ENCODE data around the gene R3HDML. TPM values are rescaled to one million over a fixed set of nuclear protein-coding genes. Genes with fewer than 3 reads are reported as not detected.

The R3HDML gene
- total RNA-seq: not detected
- polyA plus RNA-seq: not detected
- long read RNA-seq, donor 1, partial matches to known transcripts: 0 of 3 reads
- long read RNA-seq, donor 1, other reads (novel, unspliced or antisense): 3 of 3 reads
- long read RNA-seq, donor 2: 0 reads
- long read RNA-seq, donor 3: 0 reads

GRCh38 chr20:44336725-44337380 lies at the start of gene R3HDML:
TSS of gene R3HDML (plus strand) at chr20:44337043. CDS start at chr20:44337158, 115 bp downstream.
- intact Hi-C loops (cut with DNase I): no loop called here
- DNase-seq: no peak
- Histone ChIP-seq H3K4me3 (no peak within 1 kb of the TSS), H3K27ac (no peak within 1 kb of the TSS), H3K4me1 (ENCODE audit: insufficient read depth) (no peaks in the 10 kb centered on the region), H3K9me3 (no peaks in the 10 kb centered on the region), H3K27me3 (no peaks in the 10 kb centered on the region), H3K36me3 (no peaks in the 10 kb centered on the region)
- TF ChIP-seq POLR2A (IDR thresholded peaks at IDR 0.05) (no peak), CTCF (IDR thresholded peaks at IDR 0.05) (no peak), EP300 (IDR thresholded peaks at IDR 0.05) (no peak)
- 86 to 90% (median 87%) methylated on average over 15 to 16 of the region's 16 CpGs for WGBS, 3 donors

GRCh38 chr20:44287272-44288097 lies 49.4 kb upstream of the R3HDML start:
- intact Hi-C loops (cut with DNase I): no loop called here
- H3K27me3 ChIP-seq: no peaks in the 10 kb centered on the region
- H3K4me3 ChIP-seq: no peak overlapping the region
- H3K4me1 ChIP-seq (ENCODE audit: insufficient read depth): no peaks in the 10 kb centered on the region
- TF ChIP-seq POLR2A (IDR thresholded peaks at IDR 0.05) (no peak), EP300 (IDR thresholded peaks at IDR 0.05) (no peak), CTCF (IDR thresholded peaks at IDR 0.05) (no peak)
- WGBS, 3 donors: 52 to 59% (median 53%) methylated on average over 5 of the region's 5 CpGs
- H3K9me3 ChIP-seq: no peaks in the 10 kb centered on the region
- H3K27ac ChIP-seq: no peak overlapping the region
- no peak for DNase-seq
- H3K36me3 ChIP-seq: no peaks in the 10 kb centered on the region

GRCh38 chr20:44288252-44288651 lies 48.6 kb upstream of the R3HDML start:
- intact Hi-C loops (cut with DNase I): no loop called here
- no peak for TF ChIP-seq POLR2A (IDR thresholded peaks at IDR 0.05)
- no peak for TF ChIP-seq CTCF (IDR thresholded peaks at IDR 0.05)
- TF ChIP-seq EP300 (IDR thresholded peaks at IDR 0.05): no peak
- no peaks in the 10 kb centered on the region for H3K36me3 ChIP-seq
- H3K27ac ChIP-seq: no peak overlapping the region
- DNase-seq: no peak
- no peaks in the 10 kb centered on the region for H3K27me3 ChIP-seq
- no peaks in the 10 kb centered on the region for H3K9me3 ChIP-seq
- WGBS, 3 donors: 93 to 99% (median 98%) methylated on average over 3 of the region's 3 CpGs
- no peak overlapping the region for H3K4me3 ChIP-seq
- no peaks in the 10 kb centered on the region for H3K4me1 ChIP-seq (ENCODE audit: insufficient read depth)

- intact Hi-C loops (cut with DNase I): no loop called here
These were observed 45.1 kb upstream of the R3HDML start for GRCh38 chr20:44291754-44292153.

More at GRCh38 chr20:44291754-44292153, 45.1 kb upstream of the R3HDML start:
- Histone ChIP-seq H3K27me3 (no peaks in the 10 kb centered on the region), H3K4me3 (no peak overlapping the region), H3K4me1 (ENCODE audit: insufficient read depth) (no peaks in the 10 kb centered on the region), H3K27ac (no peak overlapping the region), H3K36me3 (no peaks in the 10 kb centered on the region), H3K9me3 (no peaks in the 10 kb centered on the region)
- DNase-seq: no peak
- no peak for TF ChIP-seq EP300 (IDR thresholded peaks at IDR 0.05)
- TF ChIP-seq POLR2A (IDR thresholded peaks at IDR 0.05): no peak
- TF ChIP-seq CTCF (IDR thresholded peaks at IDR 0.05): no peak
- 90 to 94% (median 93%) methylated on average over 7 of the region's 7 CpGs for WGBS, 3 donors
